Measurements from ENCODE around the gene SPACA6. TPM values are rescaled to one million over a fixed set of nuclear protein-coding genes. Genes with fewer than 3 reads are reported as not detected.

The SPACA6 gene
- total RNA-seq, 1 experiment from 2014 or later, result 13.1 TPM

GRCh38 chr19:51694318-51695085 is 1.4 kb downstream of the SPACA6 start:
- no peaks in the 10 kb centered on the region for H3K27me3 Mint-ChIP-seq (ENCODE audit: insufficient read depth, unreplicated experiment)
- no peaks in the 10 kb centered on the region for H3K9me3 Mint-ChIP-seq (ENCODE audit: unreplicated experiment)
- H3K4me1 Mint-ChIP-seq (ENCODE audit: insufficient read depth, unreplicated experiment), result peaks cover 26% of the 10 kb centered on the region
- DNase-seq (ENCODE audit: unreplicated experiment), result no peak
- intact Hi-C loops (cut with micrococcal nuclease), result no loop called here
- no peak overlapping the region for H3K27ac Mint-ChIP-seq (ENCODE audit: low read depth, unreplicated experiment)
- peaks cover 64% of the 10 kb centered on the region for H3K36me3 Mint-ChIP-seq (ENCODE audit: insufficient read depth, unreplicated experiment)
- CTCF ChIA-PET, result interaction anchor here (0.5 to 0.7 kb wide), 3 partner anchors 15 to 1111 kb away, joined by 3 to 4 read pairs (median 3); no protein-coding TSS in a partner anchor
- POLR2A ChIA-PET, result interaction anchor here (2.3 kb wide), 1 partner anchor 10 kb away, joined by 12 read pairs; no protein-coding TSS in a partner anchor
- BruUV-seq (replicated peaks), result no TSS peak
- no peak for TF ChIP-seq CTCF (IDR thresholded peaks at IDR 0.05; ENCODE audit: unreplicated experiment)
- no peak overlapping the region for H3K4me3 Mint-ChIP-seq (ENCODE audit: unreplicated experiment)

GRCh38 chr19:51695088-51695487 is 2.0 kb downstream of the SPACA6 start:
- POLR2A ChIA-PET, result interaction anchor here (2.3 kb wide), 1 partner anchor 9 kb away, joined by 12 read pairs; no protein-coding TSS in a partner anchor
- CTCF ChIA-PET, result interaction anchor here (0.7 kb wide), 1 partner anchor 31 kb away, joined by 3 read pairs; no protein-coding TSS in a partner anchor
- H3K9me3 Mint-ChIP-seq (ENCODE audit: unreplicated experiment), result no peaks in the 10 kb centered on the region
- BruUV-seq (replicated peaks), result no TSS peak
- H3K27ac Mint-ChIP-seq (ENCODE audit: low read depth, unreplicated experiment), result no peak overlapping the region
- peaks cover 26% of the 10 kb centered on the region for H3K4me1 Mint-ChIP-seq (ENCODE audit: insufficient read depth, unreplicated experiment)
- H3K4me3 Mint-ChIP-seq (ENCODE audit: unreplicated experiment), result no peak overlapping the region
- H3K27me3 Mint-ChIP-seq (ENCODE audit: insufficient read depth, unreplicated experiment), result no peaks in the 10 kb centered on the region
- peaks cover 65% of the 10 kb centered on the region for H3K36me3 Mint-ChIP-seq (ENCODE audit: insufficient read depth, unreplicated experiment)
- DNase-seq (ENCODE audit: unreplicated experiment), result no peak
- no peak for TF ChIP-seq CTCF (IDR thresholded peaks at IDR 0.05; ENCODE audit: unreplicated experiment)
- intact Hi-C loops (cut with micrococcal nuclease), result no loop called here

GRCh38 chr19:51695702-51696315 is 2.7 kb downstream of the SPACA6 start:
- no peak overlapping the region for H3K27ac Mint-ChIP-seq (ENCODE audit: low read depth, unreplicated experiment)
- BruUV-seq (replicated peaks), result no TSS peak
- ChIA-PET POLR2A (interaction anchor here (2.3 kb wide), 1 partner anchor 8 kb away, joined by 12 read pairs; no protein-coding TSS in a partner anchor), CTCF (interaction anchor here (0.7 kb wide), 1 partner anchor 30 kb away, joined by 3 read pairs; no protein-coding TSS in a partner anchor)
- no peaks in the 10 kb centered on the region for H3K27me3 Mint-ChIP-seq (ENCODE audit: insufficient read depth, unreplicated experiment)
- no peaks in the 10 kb centered on the region for H3K9me3 Mint-ChIP-seq (ENCODE audit: unreplicated experiment)
- intact Hi-C loops (cut with micrococcal nuclease), result no loop called here
- H3K36me3 Mint-ChIP-seq (ENCODE audit: insufficient read depth, unreplicated experiment), result peaks cover 61% of the 10 kb centered on the region
- no peak for DNase-seq (ENCODE audit: unreplicated experiment)
- no peak overlapping the region for H3K4me3 Mint-ChIP-seq (ENCODE audit: unreplicated experiment)
- peaks cover 31% of the 10 kb centered on the region for H3K4me1 Mint-ChIP-seq (ENCODE audit: insufficient read depth, unreplicated experiment)
- TF ChIP-seq CTCF (IDR thresholded peaks at IDR 0.05; ENCODE audit: unreplicated experiment), result no peak

GRCh38 chr19:51696606-51697005 is 3.5 kb downstream of the SPACA6 start:
- ChIA-PET CTCF (interaction anchor here (0.5 kb wide), 1 partner anchor 38 kb away, joined by 3 read pairs; no protein-coding TSS in a partner anchor), POLR2A (interaction anchor here (1.1 to 2.3 kb wide), 2 partner anchors 8 kb away, joined by 3 to 12 read pairs; no protein-coding TSS in a partner anchor)
- TF ChIP-seq CTCF (IDR thresholded peaks at IDR 0.05; ENCODE audit: unreplicated experiment), result no peak
- BruUV-seq (replicated peaks), result no TSS peak
- no peak for DNase-seq (ENCODE audit: unreplicated experiment)
- intact Hi-C loops (cut with micrococcal nuclease), result no loop called here
- H3K9me3 Mint-ChIP-seq (ENCODE audit: unreplicated experiment), result no peaks in the 10 kb centered on the region
- H3K36me3 Mint-ChIP-seq (ENCODE audit: insufficient read depth, unreplicated experiment), result peaks cover 60% of the 10 kb centered on the region
- no peaks in the 10 kb centered on the region for H3K27me3 Mint-ChIP-seq (ENCODE audit: insufficient read depth, unreplicated experiment)
- H3K27ac Mint-ChIP-seq (ENCODE audit: low read depth, unreplicated experiment), result no peak overlapping the region
- H3K4me3 Mint-ChIP-seq (ENCODE audit: unreplicated experiment), result no peak overlapping the region
- peaks cover 26% of the 10 kb centered on the region for H3K4me1 Mint-ChIP-seq (ENCODE audit: insufficient read depth, unreplicated experiment)
